AG09309 (cell line): ENCODE data around the gene ASTN2.

ENCODE experiments used
- DNase-seq: peaks from one replicate; pipeline ENCODE4 v3.0.0-alpha.2; 2010; ENCODE audit warnings: low read depth
- H3K4me3 ChIP-seq: 2 replicates; pipeline ENCODE4 v1.5.1; 2011; ENCODE audit warnings: mild to moderate bottlenecking, low read depth, low read length, moderate library complexity; ENCODE audit not compliant: control insufficient read depth
- CTCF ChIP-seq: IDR thresholded peaks from 2 replicates; pipeline ENCODE4 v1.5.1; 2011; ENCODE audit warnings: mild to moderate bottlenecking, low read depth, low read length, inconsistent platforms; ENCODE audit not compliant: insufficient read depth, control insufficient read depth; ENCODE audit errors: missing control alignments

The ASTN2 gene

GRCh38 chr9:117454711-117455110 lies 39.9 kb upstream of the ASTN2 start:
- no peak for TF ChIP-seq CTCF
- no peak overlapping the region for H3K4me3 ChIP-seq

GRCh38 chr9:117453737-117454136 lies 38.9 kb upstream of the ASTN2 start:
- TF ChIP-seq CTCF = no peak
- H3K4me3 ChIP-seq = no peak overlapping the region
- no peak for DNase-seq

More at GRCh38 chr9:117454711-117455110, 39.9 kb upstream of the ASTN2 start:
- no peak for DNase-seq

- DNase-seq = no peak
- H3K4me3 ChIP-seq = no peak overlapping the region
- no peak for TF ChIP-seq CTCF
These were observed 36.5 kb upstream of the ASTN2 start for GRCh38 chr9:117451311-117451710.

GRCh38 chr9:117448066-117448465 lies 33.2 kb upstream of the ASTN2 start:
- no peak for TF ChIP-seq CTCF
- no peak for DNase-seq
- no peak overlapping the region for H3K4me3 ChIP-seq

GRCh38 chr9:117445631-117446030 lies 30.8 kb upstream of the ASTN2 start:
- no peak for TF ChIP-seq CTCF
- DNase-seq = no peak
- no peak overlapping the region for H3K4me3 ChIP-seq

GRCh38 chr9:117444501-117444900 lies 29.6 kb upstream of the ASTN2 start:
- H3K4me3 ChIP-seq = no peak overlapping the region
- DNase-seq = no peak
- no peak for TF ChIP-seq CTCF

- no peak for DNase-seq
- no peak for TF ChIP-seq CTCF
These were observed 22.4 kb upstream of the ASTN2 start for GRCh38 chr9:117437283-117437682.

More at GRCh38 chr9:117437283-117437682, 22.4 kb upstream of the ASTN2 start:
- H3K4me3 ChIP-seq = no peak overlapping the region
